ENCODE results near the gene DENND6B. TPM values are rescaled to one million over a fixed set of nuclear protein-coding genes. Genes with fewer than 3 reads are reported as not detected.
A peak's percentile ranks its signal among the peaks of the same experiment; 100 is the strongest.

The DENND6B gene
- polyA plus RNA-seq, 4 donors: 1.9 to 4.5 (median 2.5) TPM

DNA sequence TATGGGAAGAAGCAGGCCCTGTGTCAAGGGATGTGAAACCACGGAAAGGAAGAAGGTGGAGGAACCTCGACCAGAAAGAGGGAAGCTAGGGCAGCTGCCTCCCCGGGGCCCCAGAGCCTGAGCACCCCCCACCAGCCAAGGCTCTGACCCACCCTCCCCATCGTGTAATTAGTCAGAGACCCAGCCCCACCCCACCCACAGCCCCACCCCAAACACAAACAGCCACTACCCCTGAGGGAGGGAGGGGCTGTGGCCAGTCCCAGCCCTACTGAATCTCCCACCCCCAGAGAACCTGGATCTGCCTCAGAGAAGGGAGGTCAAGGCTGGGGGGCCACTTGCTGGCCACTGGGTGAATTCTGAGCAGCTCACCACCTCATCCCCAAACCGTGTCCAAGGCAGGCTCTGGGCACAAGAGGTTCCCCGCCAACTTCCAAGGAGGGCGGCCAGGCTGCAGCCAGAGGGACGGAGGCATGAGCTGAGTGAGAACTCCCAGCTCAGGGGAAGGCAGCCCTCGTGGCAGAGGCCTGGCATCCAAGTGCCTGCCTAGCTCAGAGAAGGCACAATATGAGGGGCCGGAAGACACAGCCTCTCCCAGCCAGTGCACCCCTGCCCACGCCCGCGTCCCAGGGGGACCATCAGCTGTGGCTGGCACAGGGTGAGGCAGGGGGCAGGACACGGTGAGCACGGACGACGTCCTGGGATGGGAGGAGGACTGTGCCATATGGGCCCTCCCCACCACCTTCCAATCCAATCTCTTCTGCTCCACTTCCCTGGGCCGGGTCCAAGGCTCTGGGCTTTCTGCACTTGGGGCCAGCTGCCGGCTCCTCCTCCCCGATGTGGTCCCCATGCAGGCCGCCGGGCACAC is 22.1 kb downstream of the DENND6B start:
- Histone ChIP-seq H3K27me3 (ENCODE audit: control insufficient read depth in 3 of 3, insufficient read depth in 3 of 3, low read length in 3 of 3) (no peaks in the 10 kb centered on the region), H3K4me1 (ENCODE audit: control insufficient read depth in 3 of 3, insufficient read depth in 2 of 3, low read depth in 1 of 3, low read length in 2 of 3) (peaks cover 2 to 76% (median 41%) of the 10 kb centered on the region in 3 donors), H3K36me3 (ENCODE audit: control insufficient read depth in 3 of 3, insufficient read depth in 2 of 3, low read depth in 1 of 3, low read length in 3 of 3) (peaks cover 0 to 43% (median 0%) of the 10 kb centered on the region in 3 donors), H3K4me3 (ENCODE audit: low read depth in 1 of 3, low read length in 3 of 3) (peak overlapping the region in 2 of 3 donors; percentile 6 to 97), H3K27ac (ENCODE audit: low read depth in 1 of 3, low read length in 2 of 3) (peak overlapping the region; percentile 74 to 93 (median 85)), H3K9me3 (ENCODE audit: control insufficient read depth in 2 of 2, insufficient read depth in 1 of 2, low read depth in 1 of 2, low read length in 1 of 2) (no peaks in the 10 kb centered on the region)
- 33 to 43% (median 35%) methylated on average over 20 to 22 of the region's 22 CpGs for WGBS, 3 donors
- peak; percentile 36 to 58 for DNase-seq
- no peak for FAIRE-seq

DNA sequence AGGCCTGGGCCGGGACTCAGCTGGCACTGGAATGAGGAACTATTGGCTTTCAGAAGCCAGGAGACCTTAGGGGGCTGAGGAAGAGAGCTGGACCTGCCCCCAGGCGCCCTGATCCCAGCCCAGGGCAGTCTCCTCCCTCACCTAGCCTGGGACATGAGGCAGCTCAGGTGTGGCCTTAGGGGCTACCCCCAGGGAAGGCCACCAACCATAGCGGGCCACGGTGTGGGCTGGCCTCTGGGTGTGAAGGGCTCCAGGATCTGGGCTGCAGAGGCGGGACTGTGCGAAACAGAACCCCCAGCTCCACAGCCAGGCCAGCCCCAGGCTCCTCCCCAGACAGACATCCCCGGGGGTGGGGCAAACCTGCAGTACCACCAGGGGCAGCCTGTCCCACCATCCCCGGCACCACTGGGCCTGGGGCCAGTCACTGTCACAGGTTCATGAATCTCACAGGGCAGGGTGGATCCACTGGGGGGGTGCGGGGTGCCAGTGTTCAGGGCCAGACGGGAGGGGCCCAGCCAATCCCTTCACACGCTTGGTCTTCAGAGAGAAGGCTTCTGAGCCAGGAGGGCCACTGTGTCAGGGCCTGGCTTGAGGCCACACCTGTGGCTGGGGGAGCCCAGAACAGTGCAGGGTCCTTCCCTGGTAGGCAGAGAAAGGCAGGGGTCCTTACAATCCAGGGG is 22.8 kb downstream of the DENND6B start:
- no peaks in the 10 kb centered on the region for H3K27me3 ChIP-seq (ENCODE audit: control insufficient read depth in 3 of 3, insufficient read depth in 3 of 3, low read length in 3 of 3)
- H3K36me3 ChIP-seq (ENCODE audit: control insufficient read depth in 3 of 3, insufficient read depth in 2 of 3, low read depth in 1 of 3, low read length in 3 of 3): peaks cover 0 to 43% (median 0%) of the 10 kb centered on the region in 3 donors
- H3K27ac ChIP-seq (ENCODE audit: low read depth in 1 of 3, low read length in 2 of 3): peak overlapping the region; percentile 53 to 93 (median 74)
- DNase-seq: peak; percentile 42 to 66
- WGBS, 3 donors: 34 to 43% (median 36%) methylated on average over 10 to 11 of the region's 11 CpGs
- H3K4me1 ChIP-seq (ENCODE audit: control insufficient read depth in 3 of 3, insufficient read depth in 2 of 3, low read depth in 1 of 3, low read length in 2 of 3): peaks cover 2 to 74% (median 41%) of the 10 kb centered on the region in 3 donors
- H3K4me3 ChIP-seq (ENCODE audit: low read depth in 1 of 3, low read length in 3 of 3): no peak overlapping the region
- H3K9me3 ChIP-seq (ENCODE audit: control insufficient read depth in 2 of 2, insufficient read depth in 1 of 2, low read depth in 1 of 2, low read length in 1 of 2): no peaks in the 10 kb centered on the region
- no peak for FAIRE-seq

DNA sequence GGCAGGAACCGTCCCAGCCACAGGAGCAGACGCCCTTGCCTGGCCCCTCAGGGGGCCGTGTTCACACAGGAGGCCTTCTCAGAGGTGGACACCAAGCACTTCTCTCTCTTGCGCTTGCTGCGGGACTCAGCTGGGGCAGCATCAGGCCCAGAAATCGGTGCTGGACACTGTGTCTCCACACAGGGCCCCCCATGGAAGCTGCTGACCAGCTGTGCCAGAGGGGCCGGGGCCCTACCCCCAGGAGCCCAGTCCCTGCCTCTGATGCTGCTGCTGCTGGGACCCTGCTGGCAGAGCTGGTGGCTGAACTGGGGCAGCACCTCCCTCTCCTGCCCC is 23.3 kb downstream of the DENND6B start:
- Histone ChIP-seq H3K4me1 (ENCODE audit: control insufficient read depth in 3 of 3, insufficient read depth in 2 of 3, low read depth in 1 of 3, low read length in 2 of 3) (peaks cover 2 to 74% (median 41%) of the 10 kb centered on the region in 3 donors), H3K36me3 (ENCODE audit: control insufficient read depth in 3 of 3, insufficient read depth in 2 of 3, low read depth in 1 of 3, low read length in 3 of 3) (peaks cover 0 to 48% (median 0%) of the 10 kb centered on the region in 3 donors), H3K27me3 (ENCODE audit: control insufficient read depth in 3 of 3, insufficient read depth in 3 of 3, low read length in 3 of 3) (no peaks in the 10 kb centered on the region), H3K9me3 (ENCODE audit: control insufficient read depth in 2 of 2, insufficient read depth in 1 of 2, low read depth in 1 of 2, low read length in 1 of 2) (no peaks in the 10 kb centered on the region), H3K27ac (ENCODE audit: low read depth in 1 of 3, low read length in 2 of 3) (peak overlapping the region; percentile 53 to 93 (median 74)), H3K4me3 (ENCODE audit: low read depth in 1 of 3, low read length in 3 of 3) (no peak overlapping the region)
- DNase-seq: no peak
- 68 to 75% (median 70%) methylated on average over 7 of the region's 7 CpGs for WGBS, 3 donors
- FAIRE-seq: no peak

DNA sequence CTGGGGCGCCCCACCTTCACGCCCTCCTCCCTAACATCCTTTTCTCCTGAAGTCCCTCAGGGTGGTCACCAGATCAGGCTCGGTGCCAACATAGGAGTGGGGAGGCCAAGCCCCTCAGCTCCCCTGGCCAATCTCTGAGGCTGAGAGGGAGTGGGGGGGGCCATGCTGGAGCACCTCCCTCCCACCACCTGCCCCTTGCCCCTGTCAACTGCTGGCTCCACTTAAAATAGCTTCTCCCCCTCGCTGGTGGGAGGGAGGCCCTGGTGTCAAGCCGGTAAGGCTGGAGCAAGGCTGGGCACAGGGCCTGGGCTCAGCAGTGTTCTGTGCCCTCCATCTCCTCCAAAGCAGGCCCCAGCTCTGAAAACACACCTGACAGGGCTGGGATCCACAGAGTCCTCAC is 24.2 kb downstream of the DENND6B start:
- FAIRE-seq (no peak), DNase-seq (no peak)
- Histone ChIP-seq H3K27me3 (ENCODE audit: control insufficient read depth in 3 of 3, insufficient read depth in 3 of 3, low read length in 3 of 3) (no peaks in the 10 kb centered on the region), H3K27ac (ENCODE audit: low read depth in 1 of 3, low read length in 2 of 3) (peak overlapping the region; percentile 53 to 74 (median 71)), H3K36me3 (ENCODE audit: control insufficient read depth in 3 of 3, insufficient read depth in 2 of 3, low read depth in 1 of 3, low read length in 3 of 3) (peaks cover 0 to 55% (median 0%) of the 10 kb centered on the region in 3 donors), H3K4me3 (ENCODE audit: low read depth in 1 of 3, low read length in 3 of 3) (no peak overlapping the region), H3K4me1 (ENCODE audit: control insufficient read depth in 3 of 3, insufficient read depth in 2 of 3, low read depth in 1 of 3, low read length in 2 of 3) (peaks cover 6 to 76% (median 41%) of the 10 kb centered on the region in 3 donors), H3K9me3 (ENCODE audit: control insufficient read depth in 2 of 2, insufficient read depth in 1 of 2, low read depth in 1 of 2, low read length in 1 of 2) (no peaks in the 10 kb centered on the region)
- 56 to 65% (median 61%) methylated on average over 5 of the region's 5 CpGs for WGBS, 3 donors

DNA sequence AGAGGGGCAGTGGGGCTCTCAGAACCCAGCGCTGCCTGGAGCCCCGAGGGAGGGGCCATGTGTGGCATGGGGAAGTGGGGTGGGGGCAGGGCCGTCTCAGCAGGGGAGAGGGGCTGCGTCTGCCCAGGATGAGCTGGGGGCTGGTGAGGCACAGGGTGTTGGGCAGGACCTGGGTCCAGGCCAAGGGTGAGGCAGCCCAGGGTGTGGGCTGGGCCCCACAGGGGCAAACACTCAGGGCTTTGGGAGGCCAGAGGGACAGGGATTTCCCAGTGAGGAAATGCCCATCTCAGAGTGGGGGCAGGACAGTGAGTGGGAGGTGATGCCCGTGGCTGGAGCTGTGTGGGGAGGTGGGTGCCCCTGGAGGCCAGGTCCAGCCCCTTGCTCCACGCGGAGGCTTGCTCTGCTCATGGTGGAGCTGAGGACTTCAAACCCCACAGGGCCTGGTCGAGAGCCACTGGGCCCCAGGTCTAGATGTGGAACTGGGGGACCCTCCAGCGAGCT is 24.7 kb downstream of the DENND6B start:
- Histone ChIP-seq H3K9me3 (ENCODE audit: control insufficient read depth in 2 of 2, insufficient read depth in 1 of 2, low read depth in 1 of 2, low read length in 1 of 2) (no peaks in the 10 kb centered on the region), H3K4me1 (ENCODE audit: control insufficient read depth in 3 of 3, insufficient read depth in 2 of 3, low read depth in 1 of 3, low read length in 2 of 3) (peaks cover 9 to 81% (median 44%) of the 10 kb centered on the region in 3 donors), H3K4me3 (ENCODE audit: low read depth in 1 of 3, low read length in 3 of 3) (no peak overlapping the region), H3K27me3 (ENCODE audit: control insufficient read depth in 3 of 3, insufficient read depth in 3 of 3, low read length in 3 of 3) (no peaks in the 10 kb centered on the region), H3K36me3 (ENCODE audit: control insufficient read depth in 3 of 3, insufficient read depth in 2 of 3, low read depth in 1 of 3, low read length in 3 of 3) (peaks cover 0 to 59% (median 0%) of the 10 kb centered on the region in 3 donors), H3K27ac (ENCODE audit: low read depth in 1 of 3, low read length in 2 of 3) (peak overlapping the region; percentile 53 to 71 (median 67))
- WGBS, 3 donors: 30 to 39% (median 37%) methylated on average over 7 to 9 of the region's 9 CpGs
- no peak for FAIRE-seq
- peak; percentile 49 to 65 for DNase-seq

DNA sequence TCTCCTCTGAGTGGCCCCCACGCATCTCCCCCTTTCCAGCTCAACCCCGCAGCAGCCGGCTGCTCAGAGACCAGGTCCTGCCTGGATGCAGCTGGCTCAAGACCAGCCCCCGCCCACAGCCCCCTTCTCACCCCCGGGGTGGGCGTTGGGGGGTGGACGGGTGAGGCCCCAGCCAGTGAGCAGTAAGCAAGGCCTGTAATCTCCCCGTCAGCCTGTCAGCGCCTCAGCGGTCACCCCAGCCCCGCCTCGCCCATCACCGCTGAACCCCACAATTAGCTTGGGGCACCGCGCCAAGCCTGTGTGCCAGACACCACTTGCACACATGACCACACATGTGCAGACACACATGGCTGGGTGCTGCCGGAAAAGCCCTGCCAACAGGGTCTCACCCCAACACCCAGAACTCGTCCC is 25.2 kb downstream of the DENND6B start:
- H3K36me3 ChIP-seq (ENCODE audit: control insufficient read depth in 3 of 3, insufficient read depth in 2 of 3, low read depth in 1 of 3, low read length in 3 of 3): peaks cover 0 to 64% (median 0%) of the 10 kb centered on the region in 3 donors
- peak overlapping the region in 1 of 3 donors; percentile 2 for H3K4me3 ChIP-seq (ENCODE audit: low read depth in 1 of 3, low read length in 3 of 3)
- H3K4me1 ChIP-seq (ENCODE audit: control insufficient read depth in 3 of 3, insufficient read depth in 2 of 3, low read depth in 1 of 3, low read length in 2 of 3): peaks cover 9 to 86% (median 44%) of the 10 kb centered on the region in 3 donors
- FAIRE-seq (no peak), DNase-seq (peak; percentile 47 to 87)
- H3K27me3 ChIP-seq (ENCODE audit: control insufficient read depth in 3 of 3, insufficient read depth in 3 of 3, low read length in 3 of 3): no peaks in the 10 kb centered on the region
- WGBS, 3 donors: 25 to 45% (median 36%) methylated on average over 16 to 17 of the region's 17 CpGs
- H3K27ac ChIP-seq (ENCODE audit: low read depth in 1 of 3, low read length in 2 of 3): peak overlapping the region; percentile 53 to 71 (median 67)
- H3K9me3 ChIP-seq (ENCODE audit: control insufficient read depth in 2 of 2, insufficient read depth in 1 of 2, low read depth in 1 of 2, low read length in 1 of 2): no peaks in the 10 kb centered on the region

DNA sequence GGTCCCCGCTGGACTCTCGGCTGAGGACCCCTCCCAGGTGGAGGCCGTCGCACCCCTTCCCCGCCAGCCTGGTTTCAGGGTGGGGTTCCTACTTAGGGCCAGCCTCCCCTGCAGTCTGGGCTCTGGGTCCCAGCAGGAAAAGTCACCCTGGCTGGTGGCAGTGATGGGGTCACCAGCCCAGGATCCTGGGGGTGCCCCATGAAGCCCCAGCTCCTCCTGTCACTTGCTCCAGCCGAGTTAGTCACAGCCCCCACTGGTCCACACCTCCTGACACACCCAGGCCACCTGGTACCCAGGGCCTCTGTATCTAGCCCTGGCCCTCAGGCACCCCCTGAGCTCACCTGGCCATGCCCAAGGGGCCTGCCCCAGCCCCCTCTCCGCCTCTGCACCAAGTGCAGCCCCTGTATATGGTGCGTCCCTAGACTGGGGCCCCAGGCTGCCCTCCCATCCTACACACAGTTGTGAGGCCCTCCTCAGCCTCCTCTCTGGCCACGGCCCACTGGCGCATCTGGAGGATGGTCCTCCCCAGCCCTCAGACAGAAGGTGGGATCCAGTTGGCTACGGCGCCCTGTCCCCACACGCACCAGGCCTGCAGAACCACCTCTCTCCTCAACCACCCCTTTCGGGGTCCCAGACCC is 26.1 kb downstream of the DENND6B start:
- Histone ChIP-seq H3K9me3 (ENCODE audit: control insufficient read depth in 2 of 2, insufficient read depth in 1 of 2, low read depth in 1 of 2, low read length in 1 of 2) (no peaks in the 10 kb centered on the region), H3K36me3 (ENCODE audit: control insufficient read depth in 3 of 3, insufficient read depth in 2 of 3, low read depth in 1 of 3, low read length in 3 of 3) (peaks cover 0 to 69% (median 0%) of the 10 kb centered on the region in 3 donors), H3K4me1 (ENCODE audit: control insufficient read depth in 3 of 3, insufficient read depth in 2 of 3, low read depth in 1 of 3, low read length in 2 of 3) (peaks cover 9 to 84% (median 44%) of the 10 kb centered on the region in 3 donors), H3K27ac (ENCODE audit: low read depth in 1 of 3, low read length in 2 of 3) (peak overlapping the region; percentile 53 to 71 (median 67)), H3K4me3 (ENCODE audit: low read depth in 1 of 3, low read length in 3 of 3) (peak overlapping the region in 1 of 3 donors; percentile 30), H3K27me3 (ENCODE audit: control insufficient read depth in 3 of 3, insufficient read depth in 3 of 3, low read length in 3 of 3) (no peaks in the 10 kb centered on the region)
- FAIRE-seq (no peak), DNase-seq (no peak)
- 62 to 72% (median 65%) methylated on average over 13 to 14 of the region's 14 CpGs for WGBS, 3 donors

Measured in small intestine (tissue), 7 donors.